ENCODE data around the gene PARD6B. TPM values are rescaled to one million over a fixed set of nuclear protein-coding genes. Genes with fewer than 3 reads are reported as not detected.
A peak's percentile ranks its signal among the peaks of the same experiment; 100 is the strongest.

PARD6B gene
- total and polyA plus RNA-seq, 2 of the 4 experiments (the other 2 are of a cell fraction): 0.17 to 0.90 TPM

DNA sequence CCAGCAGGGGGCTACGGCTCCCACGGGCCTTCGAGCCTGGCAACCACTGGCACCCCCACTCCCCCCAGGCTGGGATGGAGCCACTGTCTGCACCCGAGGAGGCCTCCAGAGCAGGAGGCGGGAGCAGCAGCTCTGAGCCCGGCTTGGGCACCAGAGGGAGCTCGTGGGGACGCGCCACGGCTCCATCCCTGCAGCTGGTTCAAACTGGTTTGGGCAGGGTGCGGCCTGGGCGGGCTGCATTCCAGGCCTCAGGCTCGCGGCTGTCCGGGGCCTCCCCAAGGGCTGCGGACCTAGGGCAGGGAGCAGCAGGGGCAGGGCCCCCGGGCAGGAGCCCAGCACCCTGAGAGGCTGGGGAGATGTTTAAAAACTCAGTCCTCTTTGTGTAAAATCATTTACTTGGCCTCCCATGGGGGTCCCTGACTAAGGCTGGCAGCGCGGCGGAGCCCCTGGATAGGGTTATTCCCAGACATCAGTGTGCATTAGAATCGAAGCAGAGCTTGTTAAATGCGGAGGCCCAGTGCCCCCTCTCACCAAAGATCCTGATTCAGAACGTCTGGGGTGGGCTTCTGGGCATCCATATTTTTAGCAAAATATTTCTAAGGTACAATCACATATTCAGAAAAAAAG lies 59.4 kb downstream of the PARD6B start:
- H4K5ac ChIP-seq (ENCODE audit: low read depth, low read length): peak overlapping the region; percentile 95
- ChIA-PET CTCF (interaction anchor here (0.6 to 1.6 kb wide), 8 partner anchors 24 to 804 kb away, joined by 3 to 11 read pairs (median 4); partner anchors contain the start of gene ADNP), POLR2A (ENCODE audit: unreplicated experiment) (interaction anchor here (0.6 to 1.0 kb wide), 3 partner anchors 8 to 138 kb away, joined by 3 to 6 read pairs (median 4); no protein-coding TSS in a partner anchor)
- no peaks in the 10 kb centered on the region for H3K36me3 ChIP-seq (ENCODE audit: control insufficient read depth, insufficient read depth, low read length)
- DNase-seq: peak; percentile 85
- ATAC-seq (ENCODE audit: low read depth): peak; percentile 79
- H2BK15ac ChIP-seq (ENCODE audit: low read depth, low read length): peak overlapping the region; percentile 88; the same call in 2 of the 3 replicates
- peak overlapping the region; percentile 98 for H2AK9ac ChIP-seq (replicated peaks; ENCODE audit: low read depth, low read length, poor library complexity)
- H3K23ac ChIP-seq (ENCODE audit: low read depth, low read length): peak overlapping the region; percentile 58; the same call in 1 of the 2 replicates
- H2BK5ac ChIP-seq (ENCODE audit: low read depth, low read length, poor library complexity, severe bottlenecking): peak overlapping the region; percentile 59
- peaks cover 17% of the 10 kb centered on the region for H3K4me1 ChIP-seq (ENCODE audit: control insufficient read depth, insufficient read depth, low read length)
- BruUV-seq (replicated peaks): no TSS peak
- peaks cover 4% of the 10 kb centered on the region for H3K9me1 ChIP-seq (ENCODE audit: insufficient read depth, low read length)
- peak overlapping the region; percentile 98 for H2AK5ac ChIP-seq (ENCODE audit: low read depth, low read length)
- H3K4me2 ChIP-seq (ENCODE audit: low read depth, low read length): peak overlapping the region; percentile 3; the same call in 1 of the 2 replicates
- no peaks in the 10 kb centered on the region for H4K20me1 ChIP-seq (ENCODE audit: insufficient read depth, low read length)
- peak overlapping the region; percentile 91 for H3K14ac ChIP-seq (replicated peaks; ENCODE audit: low read depth, low read length)
- H4K91ac ChIP-seq (ENCODE audit: insufficient read depth, low read depth, low read length): peak overlapping the region; percentile 89
- in situ Hi-C loops (cut with MboI; ENCODE audit: low sequenced_read_pairs) (loop anchor here (10.0 kb wide), 1 partner anchor 534 kb away; no protein-coding TSS in a partner anchor), intact Hi-C loops (cut with micrococcal nuclease) (loop anchor here (5.0 kb wide), 1 partner anchor 517 kb away; no protein-coding TSS in a partner anchor), dilution Hi-C loops (cut with HindIII; ENCODE audit: low sequenced_read_pairs, unreplicated experiment) (no loop called here)
- no peak overlapping the region for H3K4me3 ChIP-seq (ENCODE audit: insufficient read depth, low read depth, low read length)
- H3K18ac ChIP-seq (ENCODE audit: low read depth, low read length): peak overlapping the region; percentile 38
- H3K79me1 ChIP-seq (ENCODE audit: low read depth in 1 of 2, low read length in 2 of 2): peaks cover 3 to 5% of the 10 kb centered on the region in 2 experiments; a peak in 3 of 4 replicates
- peak overlapping the region; percentile 70 for H3K56ac ChIP-seq (ENCODE audit: extremely low read depth, insufficient read depth, low read length)
- H3K27ac ChIP-seq (ENCODE audit: insufficient read depth, low read length): peak overlapping the region; percentile 77
- H3K4ac ChIP-seq (ENCODE audit: low read depth, low read length): peak overlapping the region; percentile 89
- no peaks in the 10 kb centered on the region for H3K9me3 ChIP-seq (ENCODE audit: control insufficient read depth, insufficient read depth, low read length)
- H2BK120ac ChIP-seq (ENCODE audit: low read depth, low read length): peak overlapping the region; percentile 89
- H4K8ac ChIP-seq (ENCODE audit: low read depth in 2 of 2, low read length in 2 of 2): peak overlapping the region; percentile 98
- H3K9ac ChIP-seq (ENCODE audit: low read depth, low read length): peak overlapping the region; percentile 66
- 21% methylated on average over 7 of the region's 23 CpGs; no CpG with 5 or more reads in 1 of the 2 experiments for WGBS, 2 experiments (ENCODE audit: extremely low coverage in 2 of 2, insufficient read length in 1 of 2)
- H3K27me3 ChIP-seq (ENCODE audit: control insufficient read depth, insufficient read depth, low read length): no peaks in the 10 kb centered on the region
- peak overlapping the region; percentile 75 for H2BK20ac ChIP-seq (ENCODE audit: low read depth, low read length)
- H2AFZ ChIP-seq (replicated peaks; ENCODE audit: low read length, poor library complexity): peak overlapping the region; percentile 96
- TF ChIP-seq FOS (IDR thresholded peaks at IDR 0.05; ENCODE audit: low read depth, low read length) (no peak), SMC3 (IDR thresholded peaks at IDR 0.05; ENCODE audit: low read depth, low read length) (peak; percentile 54), MAZ (IDR thresholded peaks at IDR 0.05; ENCODE audit: borderline replicate concordance, low read depth, low read length) (peak; percentile 63; the same call in 1 of the 2 replicates), CEBPB (IDR thresholded peaks at IDR 0.05; ENCODE audit: low read depth, low read length) (no peak), BHLHE40 (IDR thresholded peaks at IDR 0.05; ENCODE audit: low read depth, low read length) (no peak), NFE2L2 (IDR thresholded peaks at IDR 0.05; ENCODE audit: low read depth, low read length) (no peak), MAFK (IDR thresholded peaks at IDR 0.05; ENCODE audit: low read depth, low read length) (no peak), MXI1 (IDR thresholded peaks at IDR 0.05; ENCODE audit: borderline replicate concordance, low read depth, low read length) (no peak), RAD21 (IDR thresholded peaks at IDR 0.05; ENCODE audit: low read length) (peak; percentile 53), POLR2A (IDR thresholded peaks at IDR 0.05; ENCODE audit: low read depth, low read length) (peak; percentile 42; the same call in 1 of the 2 replicates), CHD1 (IDR thresholded peaks at IDR 0.05; ENCODE audit: low read depth, low read length) (no peak)
- TF ChIP-seq, protein P1, sequence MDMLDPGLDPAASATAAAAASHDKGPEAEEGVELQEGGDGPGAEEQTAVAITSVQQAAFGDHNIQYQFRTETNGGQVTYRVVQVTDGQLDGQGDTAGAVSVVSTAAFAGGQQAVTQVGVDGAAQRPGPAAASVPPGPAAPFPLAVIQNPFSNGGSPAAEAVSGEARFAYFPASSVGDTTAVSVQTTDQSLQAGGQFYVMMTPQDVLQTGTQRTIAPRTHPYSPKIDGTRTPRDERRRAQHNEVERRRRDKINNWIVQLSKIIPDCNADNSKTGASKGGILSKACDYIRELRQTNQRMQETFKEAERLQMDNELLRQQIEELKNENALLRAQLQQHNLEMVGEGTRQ (IDR thresholded peaks at IDR 0.05; ENCODE audit: low read depth, low read length): no peak
- TF ChIP-seq, protein P2, sequence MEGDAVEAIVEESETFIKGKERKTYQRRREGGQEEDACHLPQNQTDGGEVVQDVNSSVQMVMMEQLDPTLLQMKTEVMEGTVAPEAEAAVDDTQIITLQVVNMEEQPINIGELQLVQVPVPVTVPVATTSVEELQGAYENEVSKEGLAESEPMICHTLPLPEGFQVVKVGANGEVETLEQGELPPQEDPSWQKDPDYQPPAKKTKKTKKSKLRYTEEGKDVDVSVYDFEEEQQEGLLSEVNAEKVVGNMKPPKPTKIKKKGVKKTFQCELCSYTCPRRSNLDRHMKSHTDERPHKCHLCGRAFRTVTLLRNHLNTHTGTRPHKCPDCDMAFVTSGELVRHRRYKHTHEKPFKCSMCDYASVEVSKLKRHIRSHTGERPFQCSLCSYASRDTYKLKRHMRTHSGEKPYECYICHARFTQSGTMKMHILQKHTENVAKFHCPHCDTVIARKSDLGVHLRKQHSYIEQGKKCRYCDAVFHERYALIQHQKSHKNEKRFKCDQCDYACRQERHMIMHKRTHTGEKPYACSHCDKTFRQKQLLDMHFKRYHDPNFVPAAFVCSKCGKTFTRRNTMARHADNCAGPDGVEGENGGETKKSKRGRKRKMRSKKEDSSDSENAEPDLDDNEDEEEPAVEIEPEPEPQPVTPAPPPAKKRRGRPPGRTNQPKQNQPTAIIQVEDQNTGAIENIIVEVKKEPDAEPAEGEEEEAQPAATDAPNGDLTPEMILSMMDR (conservative IDR thresholded peaks at IDR 0.05; ENCODE audit: low read depth, low read length): peak; percentile 82
- TF ChIP-seq, protein P3, sequence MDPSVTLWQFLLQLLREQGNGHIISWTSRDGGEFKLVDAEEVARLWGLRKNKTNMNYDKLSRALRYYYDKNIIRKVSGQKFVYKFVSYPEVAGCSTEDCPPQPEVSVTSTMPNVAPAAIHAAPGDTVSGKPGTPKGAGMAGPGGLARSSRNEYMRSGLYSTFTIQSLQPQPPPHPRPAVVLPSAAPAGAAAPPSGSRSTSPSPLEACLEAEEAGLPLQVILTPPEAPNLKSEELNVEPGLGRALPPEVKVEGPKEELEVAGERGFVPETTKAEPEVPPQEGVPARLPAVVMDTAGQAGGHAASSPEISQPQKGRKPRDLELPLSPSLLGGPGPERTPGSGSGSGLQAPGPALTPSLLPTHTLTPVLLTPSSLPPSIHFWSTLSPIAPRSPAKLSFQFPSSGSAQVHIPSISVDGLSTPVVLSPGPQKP (IDR thresholded peaks at IDR 0.05; ENCODE audit: borderline replicate concordance, low read depth, low read length): no peak
